Measurements from ENCODE around the gene AAK1.

- TF ChIP-seq, protein P1, sequence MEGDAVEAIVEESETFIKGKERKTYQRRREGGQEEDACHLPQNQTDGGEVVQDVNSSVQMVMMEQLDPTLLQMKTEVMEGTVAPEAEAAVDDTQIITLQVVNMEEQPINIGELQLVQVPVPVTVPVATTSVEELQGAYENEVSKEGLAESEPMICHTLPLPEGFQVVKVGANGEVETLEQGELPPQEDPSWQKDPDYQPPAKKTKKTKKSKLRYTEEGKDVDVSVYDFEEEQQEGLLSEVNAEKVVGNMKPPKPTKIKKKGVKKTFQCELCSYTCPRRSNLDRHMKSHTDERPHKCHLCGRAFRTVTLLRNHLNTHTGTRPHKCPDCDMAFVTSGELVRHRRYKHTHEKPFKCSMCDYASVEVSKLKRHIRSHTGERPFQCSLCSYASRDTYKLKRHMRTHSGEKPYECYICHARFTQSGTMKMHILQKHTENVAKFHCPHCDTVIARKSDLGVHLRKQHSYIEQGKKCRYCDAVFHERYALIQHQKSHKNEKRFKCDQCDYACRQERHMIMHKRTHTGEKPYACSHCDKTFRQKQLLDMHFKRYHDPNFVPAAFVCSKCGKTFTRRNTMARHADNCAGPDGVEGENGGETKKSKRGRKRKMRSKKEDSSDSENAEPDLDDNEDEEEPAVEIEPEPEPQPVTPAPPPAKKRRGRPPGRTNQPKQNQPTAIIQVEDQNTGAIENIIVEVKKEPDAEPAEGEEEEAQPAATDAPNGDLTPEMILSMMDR (IDR thresholded peaks at IDR 0.05; ENCODE audit: insufficient read depth, low read length, poor library complexity, severe bottlenecking): no peak
- TF ChIP-seq EZH2phosphoT487 (conservative IDR thresholded peaks at IDR 0.05; ENCODE audit: low read length): no peak
Measured at GRCh38 chr2:69501301-69501700, 142.2 kb downstream of the AAK1 start.
